ENCODE measurements around the gene KDM3B.

Gene KDM3B

GRCh38 chr5:138346889-138347288 lies 5.6 kb upstream of the KDM3B start:
- no peak for DNase-seq (ENCODE audit: low read depth)

GRCh38 chr5:138349852-138350562 lies 2.5 kb upstream of the KDM3B start:
- no peak for DNase-seq (ENCODE audit: low read depth)

- no peak for DNase-seq (ENCODE audit: low read depth)
Measured at GRCh38 chr5:138350563-138350890, 2.0 kb upstream of the KDM3B start.

- DNase-seq (ENCODE audit: low read depth) = no peak
Measured at GRCh38 chr5:138351056-138351455, 1.4 kb upstream of the KDM3B start.

GRCh38 chr5:138351517-138351916 lies 968 bp upstream of the KDM3B start:
- no peak for DNase-seq (ENCODE audit: low read depth)

- DNase-seq (ENCODE audit: low read depth) = peak; percentile 71
Measured at GRCh38 chr5:138352722-138353559, 456 bp downstream of the KDM3B start.

GRCh38 chr5:138353560-138354080 lies 1.1 kb downstream of the KDM3B start:
- no peak for DNase-seq (ENCODE audit: low read depth)

GRCh38 chr5:138354387-138354786 lies 1.9 kb downstream of the KDM3B start:
- no peak for DNase-seq (ENCODE audit: low read depth)

- peak; percentile 25 for DNase-seq (ENCODE audit: low read depth)
Measured at GRCh38 chr5:138354926-138355378, 2.5 kb downstream of the KDM3B start.

- no peak for DNase-seq (ENCODE audit: low read depth)
Measured at GRCh38 chr5:138359621-138360020, 7.1 kb downstream of the KDM3B start.

- no peak for DNase-seq (ENCODE audit: low read depth)
Measured at GRCh38 chr5:138360941-138361452, 8.5 kb downstream of the KDM3B start.

- no peak for DNase-seq (ENCODE audit: low read depth)
Measured at GRCh38 chr5:138364576-138364975, 12.1 kb downstream of the KDM3B start.

- DNase-seq (ENCODE audit: low read depth) = no peak
Measured at GRCh38 chr5:138366632-138367382, 14.3 kb downstream of the KDM3B start.

GRCh38 chr5:138369261-138369660 lies 16.8 kb downstream of the KDM3B start:
- DNase-seq (ENCODE audit: low read depth) = no peak

GRCh38 chr5:138369706-138370105 lies 17.2 kb downstream of the KDM3B start:
- DNase-seq (ENCODE audit: low read depth) = no peak

GRCh38 chr5:138370537-138370936 lies 18.1 kb downstream of the KDM3B start:
- DNase-seq (ENCODE audit: low read depth) = no peak

GRCh38 chr5:138371454-138371853 lies 19.0 kb downstream of the KDM3B start:
- DNase-seq (ENCODE audit: low read depth) = no peak

- DNase-seq (ENCODE audit: low read depth) = no peak
Measured at GRCh38 chr5:138372225-138372624, 19.7 kb downstream of the KDM3B start.

- DNase-seq (ENCODE audit: low read depth) = no peak
Measured at GRCh38 chr5:138372653-138373052, 20.2 kb downstream of the KDM3B start.

- no peak for DNase-seq (ENCODE audit: low read depth)
Measured at GRCh38 chr5:138382347-138382746, 29.9 kb downstream of the KDM3B start.

GRCh38 chr5:138385660-138386059 lies 33.2 kb downstream of the KDM3B start:
- no peak for DNase-seq (ENCODE audit: low read depth)

GRCh38 chr5:138386290-138386689 lies 33.8 kb downstream of the KDM3B start:
- DNase-seq (ENCODE audit: low read depth) = no peak
